Upper lobe of left lung (tissue), 4 donors: ENCODE data around the gene MACROD2.

Experiments
- EP300 ChIP-seq, 4 donors: sonication (generic); formaldehyde crosslinking; IDR thresholded peaks; one replicate each; pipeline ENCODE4 v1.5.1; 2017; ENCODE audit warnings: antibody characterized with exemption in 4 of 4, control low read depth in 2 of 4
- POLR2A ChIP-seq, 4 donors: fragments of 450-650 bp; IDR thresholded peaks; one replicate each; pipeline ENCODE4 v1.5.1; 2016 to 2017; ENCODE audit warnings: antibody characterized with exemption in 4 of 4, mild to moderate bottlenecking in 2 of 4
- TF ChIP-seq, protein P1 (sequence below), 6 experiments: fragments of 450-650 bp in 4 of 6; fragments of 200-600 bp in 2 of 6; sonication (generic) in 2 of 6; IDR thresholded peaks; one replicate each; pipeline ENCODE4 v1.5.1; 2016 to 2019; ENCODE audit warnings: antibody characterized with exemption in 6 of 6

DNA sequence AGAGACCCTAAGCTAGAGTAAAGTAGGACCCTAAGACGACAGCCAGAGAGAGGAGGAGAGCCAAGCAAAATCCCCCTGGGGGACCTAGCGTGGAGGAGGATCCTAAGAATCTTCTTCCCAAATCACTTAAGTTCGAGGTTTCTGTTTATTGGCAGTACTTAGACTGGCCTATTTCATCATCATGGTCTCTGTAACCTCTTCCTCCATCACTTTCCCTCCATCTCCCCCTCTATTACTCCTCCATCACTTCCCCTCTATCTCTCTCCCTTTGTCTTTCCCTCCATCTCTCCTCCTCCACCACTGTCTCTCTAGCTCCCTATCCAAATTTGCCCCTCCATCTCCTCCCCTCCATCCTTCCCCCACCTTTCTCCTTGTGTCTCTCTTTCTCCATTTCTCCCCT, 1175.7 kb downstream of the MACROD2 start:
- TF ChIP-seq, protein P1, sequence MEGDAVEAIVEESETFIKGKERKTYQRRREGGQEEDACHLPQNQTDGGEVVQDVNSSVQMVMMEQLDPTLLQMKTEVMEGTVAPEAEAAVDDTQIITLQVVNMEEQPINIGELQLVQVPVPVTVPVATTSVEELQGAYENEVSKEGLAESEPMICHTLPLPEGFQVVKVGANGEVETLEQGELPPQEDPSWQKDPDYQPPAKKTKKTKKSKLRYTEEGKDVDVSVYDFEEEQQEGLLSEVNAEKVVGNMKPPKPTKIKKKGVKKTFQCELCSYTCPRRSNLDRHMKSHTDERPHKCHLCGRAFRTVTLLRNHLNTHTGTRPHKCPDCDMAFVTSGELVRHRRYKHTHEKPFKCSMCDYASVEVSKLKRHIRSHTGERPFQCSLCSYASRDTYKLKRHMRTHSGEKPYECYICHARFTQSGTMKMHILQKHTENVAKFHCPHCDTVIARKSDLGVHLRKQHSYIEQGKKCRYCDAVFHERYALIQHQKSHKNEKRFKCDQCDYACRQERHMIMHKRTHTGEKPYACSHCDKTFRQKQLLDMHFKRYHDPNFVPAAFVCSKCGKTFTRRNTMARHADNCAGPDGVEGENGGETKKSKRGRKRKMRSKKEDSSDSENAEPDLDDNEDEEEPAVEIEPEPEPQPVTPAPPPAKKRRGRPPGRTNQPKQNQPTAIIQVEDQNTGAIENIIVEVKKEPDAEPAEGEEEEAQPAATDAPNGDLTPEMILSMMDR (IDR thresholded peaks at IDR 0.05), result no peak
- no peak for TF ChIP-seq EP300 (IDR thresholded peaks at IDR 0.05)
- no peak for TF ChIP-seq POLR2A (IDR thresholded peaks at IDR 0.05)
